H1 (cell line): ENCODE measurements around the gene DNAJC5G. TPM values are rescaled to one million over a fixed set of nuclear protein-coding genes. Genes with fewer than 3 reads are reported as not detected.

Experiments
- BRCA1 ChIP-seq: IDR thresholded peaks from 2 replicates; pipeline ENCODE4 v1.6.1; 2012; ENCODE audit warnings: low read depth, low read length, improper control_type of control experiment
- CHD7 ChIP-seq: fragments of 300-600 bp; sonication (generic); IDR thresholded peaks from 2 replicates; pipeline ENCODE4 v1.7.1; 2012; ENCODE audit warnings: low read length, moderate library complexity, mild to moderate bottlenecking, inconsistent platforms; ENCODE audit not compliant: insufficient replicate concordance
- CTBP2 ChIP-seq: IDR thresholded peaks from 2 replicates; pipeline ENCODE4 v1.7.0; 2011; ENCODE audit warnings: borderline replicate concordance, mild to moderate bottlenecking, moderate library complexity, mixed read lengths, low read length; ENCODE audit not compliant: insufficient read depth, insufficient read length
- GABPA ChIP-seq: IDR thresholded peaks from 2 replicates; pipeline ENCODE4 v1.6.1; 2011; ENCODE audit warnings: mild to moderate bottlenecking, low read length, moderate library complexity, borderline replicate concordance; ENCODE audit not compliant: insufficient read depth
- HDAC6 ChIP-seq: IDR thresholded peaks from one replicate; pipeline ENCODE4 v1.7.1; 2012; ENCODE audit warnings: low read depth, mild to moderate bottlenecking, inconsistent platforms, low read length, moderate library complexity
- JUN ChIP-seq: IDR thresholded peaks from 2 replicates; pipeline ENCODE4 v1.6.1; 2011; ENCODE audit warnings: low read depth, mild to moderate bottlenecking, improper control_type of control experiment, low read length
- RXRA ChIP-seq: IDR thresholded peaks from 2 replicates; pipeline ENCODE4 v1.6.1; 2011; ENCODE audit warnings: low read depth, mild to moderate bottlenecking, low read length, moderate library complexity; ENCODE audit not compliant: insufficient read depth
- SP2 ChIP-seq: IDR thresholded peaks from 2 replicates; pipeline ENCODE4 v1.6.1; 2012; ENCODE audit warnings: mild to moderate bottlenecking, low read length, inconsistent platforms
- ZNF274 ChIP-seq: IDR thresholded peaks from 2 replicates; pipeline ENCODE4 v1.7.0; 2012; ENCODE audit warnings: low read length, borderline replicate concordance; ENCODE audit errors: extremely low read depth
- polyA plus RNA-seq, 7 experiments: library from polyadenylated mRNA; depleted of rRNA in 3 of 7; stranded (reverse) in 5 of 7; unstranded in 2 of 7; fragments of >200 nt in 5 of 7; fragments of 200-250 nt in 2 of 7; gene quantifications; 1 replicate in 5 of 7; 2 replicates in 1 of 7; 4 replicates in 1 of 7; pipeline versions ENCODE4 v1.2.1 to v1.2.3, GENCODE V29; 2011 to 2013; ENCODE audit warnings: missing spikeins in 2 of 7, mixed read lengths in 2 of 7
- total RNA-seq: library from RNA; stranded (reverse); fragmentation: NEBNext Ultra II Directional; extraction: Animal tissue kit (Norgen Biotek cat#: 25700); gene quantifications from 2 replicates; pipeline ENCODE4 v1.2.1, GENCODE V29; 2021
- TF ChIP-seq, protein P1 (sequence below): IDR thresholded peaks from 2 replicates; pipeline ENCODE4 v1.6.1; 2012; ENCODE audit warnings: inconsistent platforms

DNAJC5G gene
- total and polyA plus RNA-seq, 2 of the 8 experiments (the other 6 are each of a cell fraction or from before 2014, with no cell fraction given) = 0.83 to 1.4 TPM

DNA sequence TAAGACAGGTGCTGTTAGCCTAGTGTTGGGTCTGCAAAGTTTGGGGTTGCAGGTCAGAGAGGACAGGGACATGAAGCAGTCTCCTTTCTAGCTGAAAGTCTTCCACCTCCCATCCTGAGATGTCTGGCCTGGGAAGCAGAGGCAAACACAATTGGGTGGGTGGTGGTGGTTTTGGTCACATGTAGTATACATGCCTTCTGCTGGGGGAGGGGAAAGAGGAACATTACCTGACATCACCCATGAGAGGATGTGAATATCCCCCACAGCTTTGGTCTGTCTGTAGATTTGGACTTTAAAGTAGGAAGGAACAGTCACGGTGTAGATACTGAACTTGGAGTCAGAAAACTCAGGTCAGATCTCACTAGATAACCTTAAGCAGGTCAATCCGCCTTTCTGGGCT is 4.6 kb upstream of the DNAJC5G start (continued):
- TF ChIP-seq CHD7 (no peak), JUN (no peak), SP2 (no peak), HDAC6 (no peak), BRCA1 (no peak), RXRA (no peak), CTBP2 (no peak), GABPA (no peak), ZNF274 (no peak)
- TF ChIP-seq, protein P1, sequence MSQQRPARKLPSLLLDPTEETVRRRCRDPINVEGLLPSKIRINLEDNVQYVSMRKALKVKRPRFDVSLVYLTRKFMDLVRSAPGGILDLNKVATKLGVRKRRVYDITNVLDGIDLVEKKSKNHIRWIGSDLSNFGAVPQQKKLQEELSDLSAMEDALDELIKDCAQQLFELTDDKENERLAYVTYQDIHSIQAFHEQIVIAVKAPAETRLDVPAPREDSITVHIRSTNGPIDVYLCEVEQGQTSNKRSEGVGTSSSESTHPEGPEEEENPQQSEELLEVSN = no peak
